Adrenal gland (tissue), 12 donors: ENCODE measurements around the gene CHMP1A. TPM values are rescaled to one million over a fixed set of nuclear protein-coding genes. Genes with fewer than 3 reads are reported as not detected.

Experiments used
- DNase-seq, 7 donors: peaks; one replicate each; pipeline ENCODE4 v3.0.0-alpha.2; 2019 to 2020
- H3K27ac ChIP-seq, 5 donors: fragments of 200-600 bp; sonication (generic) in 4 of 5; 1 replicate in 3 of 5; 2 replicates in 2 of 5; pipeline versions ENCODE4 v1.5.1 to v1.8.0; 2016 to 2020; ENCODE audit warnings: mild to moderate bottlenecking in 1 of 5
- H3K27me3 ChIP-seq: fragments of 200-600 bp; 2 replicates; pipeline ENCODE4 v1.8.0; 2021
- H3K36me3 ChIP-seq, 2 donors: fragments of 200-600 bp; replicated peaks in 1 of 2; 1 replicate in 1 of 2; 2 replicates in 1 of 2; pipeline versions ENCODE4 v1.5.1 to v1.8.0; 2018 to 2022
- H3K4me1 ChIP-seq, 2 donors: fragments of 200-600 bp; replicated peaks in 1 of 2; 1 replicate in 1 of 2; 2 replicates in 1 of 2; pipeline versions ENCODE4 v1.5.1 to v1.8.0; 2018 to 2021
- H3K4me3 ChIP-seq, 4 donors: fragments of 200-600 bp; sonication (generic) in 3 of 4; one replicate each; pipeline ENCODE4 v1.5.1; 2016 to 2018
- H3K9me3 ChIP-seq, 3 donors: fragments of 200-600 bp; sonication (generic) in 1 of 3; replicated peaks in 1 of 3; 1 replicate in 2 of 3; 2 replicates in 1 of 3; pipeline versions ENCODE4 v1.5.1 to v1.8.0; 2016 to 2021
- CTCF ChIP-seq, 6 experiments: fragments of 450-650 bp in 4 of 6; fragments of 200-600 bp in 2 of 6; sonication (generic) in 1 of 6; IDR thresholded peaks; 1 replicate in 5 of 6; 2 replicates in 1 of 6; pipeline versions ENCODE4 v1.5.1 to v1.8.0; 2016 to 2021; ENCODE audit warnings: antibody characterized with exemption in 6 of 6, mild to moderate bottlenecking in 2 of 6, moderate library complexity in 1 of 6
- POLR2A ChIP-seq, 2 donors: fragments of 450-650 bp; IDR thresholded peaks; one replicate each; pipeline ENCODE4 v1.6.1; 2017; ENCODE audit warnings: antibody characterized with exemption in 2 of 2, mild to moderate bottlenecking in 2 of 2, moderate library complexity in 1 of 2
- WGBS, 4 donors: extraction: QIAGEN DNeasy Blood & Tissue Kit in 2 of 4; methylation state at CpG; one replicate each; pipeline versions ENCODE4 v1.1.5 to v1.1.7; 2013 to 2017; 5-methylcytosine and 5-hydroxymethylcytosine counted together
- intact Hi-C, 2 donors: fragments of 100-400 bp; cut with DNase I; formaldehyde crosslinking; loops; one replicate each; pipeline versions ENCODE4 v1.14.1 to v1.15.0; 2022 to 2023
- polyA plus RNA-seq, 3 donors: library from polyadenylated mRNA; stranded (reverse); fragments of 200-250 nt in 2 of 3; fragments of 350-450 nt in 1 of 3; fragmentation: Illumina TruSeq in 1 of 3; extraction: RNeasy Lipid Tissue Mini Kit (QIAGEN cat#74804) in 1 of 3; gene quantifications; one replicate each; pipeline ENCODE4 v1.2.3, GENCODE V29; 2013 to 2014
- total RNA-seq, 9 donors: library from RNA; depleted of rRNA in 4 of 9; stranded (reverse); fragments of >200 nt in 4 of 9; fragments of 120-200 nt in 1 of 9; fragmentation: NEBNext Ultra II Directional in 1 of 9; extraction: Animal tissue kit (Norgen Biotek cat#: 25700) in 1 of 9; gene quantifications; one replicate each; pipeline versions ENCODE4 v1.1.0 to v1.2.4, GENCODE V29; 2013 to 2023
- donor health status: healthy with polysubstance abuse.
- donor health status: Bipolar disorder and iron deficiency.
- donor health status: DM: yes; HTN: yes; CAD: no.
- donor health status: DM: no; HTN: no; CAD: no.
- donor health status: DM: no; HTN: no; CAD: no.
- donor health status: DM: yes; HTN: yes; CAD: no.

Gene CHMP1A
- total and polyA plus RNA-seq, 12 donors = 32.5 to 100.0 (median 64.6) TPM

DNA sequence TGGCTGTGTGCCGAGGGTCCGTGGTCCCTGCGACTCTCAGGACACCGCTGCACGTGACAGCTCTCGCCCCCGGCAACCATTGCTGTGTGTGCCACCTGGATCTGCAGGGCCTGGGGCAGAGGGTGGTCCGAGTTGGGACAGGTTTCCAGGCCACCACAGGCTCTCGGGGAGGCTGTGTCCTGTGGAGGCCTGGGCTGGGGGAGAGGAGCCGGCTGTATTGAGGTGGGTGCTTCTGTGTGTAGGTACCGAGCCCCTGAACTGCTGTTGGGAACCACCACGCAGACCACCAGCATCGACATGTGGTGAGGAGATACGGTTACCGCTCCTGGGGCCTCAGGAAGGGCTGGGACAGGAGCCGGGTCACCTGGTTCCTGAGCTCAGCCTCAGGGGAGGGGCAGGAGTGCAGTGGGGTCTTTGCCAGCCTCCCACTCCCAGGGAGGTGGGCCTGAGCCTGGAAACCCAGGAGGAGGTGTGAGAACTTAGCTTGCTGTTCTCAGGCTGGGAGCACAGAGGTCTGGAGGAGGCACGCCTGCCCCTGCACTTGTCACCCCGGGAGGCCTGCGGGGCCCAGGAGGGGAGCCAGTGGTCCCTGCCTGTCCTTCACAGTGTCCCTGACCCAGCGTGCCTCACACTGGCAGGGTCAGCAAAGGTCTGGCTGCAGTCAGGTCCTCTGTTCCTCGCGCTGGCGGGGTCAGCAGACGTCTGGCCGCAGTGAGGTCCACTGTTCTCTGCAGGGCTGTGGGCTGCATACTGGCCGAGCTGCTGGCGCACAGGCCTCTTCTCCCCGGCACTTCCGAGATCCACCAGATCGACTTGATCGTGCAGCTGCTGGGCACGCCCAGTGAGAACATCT, 36.6 kb upstream of the CHMP1A start:
- H3K36me3 ChIP-seq = peaks cover 0 to 69% of the 10 kb centered on the region in 2 donors

DNA sequence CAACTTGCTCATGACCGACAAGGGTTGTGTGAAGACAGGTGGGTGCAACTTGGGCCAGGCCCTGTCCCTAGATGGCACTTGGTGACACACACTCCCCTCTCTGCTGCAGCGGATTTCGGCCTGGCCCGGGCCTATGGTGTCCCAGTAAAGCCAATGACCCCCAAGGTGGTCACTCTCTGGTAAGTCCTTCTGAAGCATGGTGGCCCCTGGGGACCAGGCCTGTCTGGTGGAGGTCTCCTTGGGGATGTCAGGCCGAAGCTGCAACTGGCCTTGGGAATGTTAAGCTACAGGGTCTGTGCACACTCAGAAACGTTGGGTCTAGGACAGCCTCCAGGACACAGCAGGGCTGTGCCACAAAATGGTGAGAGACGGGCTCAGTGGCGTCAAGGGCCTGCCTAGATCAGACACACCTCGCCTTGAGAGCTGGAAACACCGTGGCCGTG, 35.8 kb upstream of the CHMP1A start:
- H3K4me1 ChIP-seq = no peaks in the 10 kb centered on the region
- no peak for DNase-seq

More for the DNA sequence above, 36.6 kb upstream of the CHMP1A start:
- no peaks in the 10 kb centered on the region for H3K27me3 ChIP-seq
- no peaks in the 10 kb centered on the region for H3K4me1 ChIP-seq
- intact Hi-C loops = no loop called here
- no peak overlapping the region for H3K4me3 ChIP-seq
- no peak for TF ChIP-seq POLR2A (IDR thresholded peaks at IDR 0.05)
- TF ChIP-seq CTCF (IDR thresholded peaks at IDR 0.05) = no peak
- 86 to 90% (median 87%) methylated on average over 11 to 32 of the region's 32 CpGs; no CpG with 5 or more reads in 1 of the 4 donors for WGBS, 4 donors
- no peaks in the 10 kb centered on the region for H3K9me3 ChIP-seq
- no peak overlapping the region for H3K27ac ChIP-seq
- DNase-seq = peak in 1 of 7 donors; percentile 23

GRCh38 chr16:89691986-89692569, 34.6 kb upstream of the CHMP1A start:
- H3K4me1 ChIP-seq = peaks cover 7 to 9% of the 10 kb centered on the region in 2 donors
- intact Hi-C loops = no loop called here
- no peaks in the 10 kb centered on the region for H3K27me3 ChIP-seq
- no peak for DNase-seq
- no peak for TF ChIP-seq POLR2A (IDR thresholded peaks at IDR 0.05)
- TF ChIP-seq CTCF (IDR thresholded peaks at IDR 0.05) = no peak
- no peak overlapping the region for H3K27ac ChIP-seq
- peaks cover 0 to 68% of the 10 kb centered on the region in 2 donors for H3K36me3 ChIP-seq
- H3K4me3 ChIP-seq = no peak overlapping the region
- 91 to 97% (median 96%) methylated on average over 6 to 13 of the region's 13 CpGs for WGBS, 4 donors
- no peaks in the 10 kb centered on the region for H3K9me3 ChIP-seq

More for the DNA sequence above, 35.8 kb upstream of the CHMP1A start:
- H3K36me3 ChIP-seq = peaks cover 0 to 71% of the 10 kb centered on the region in 2 donors
- H3K27me3 ChIP-seq = no peaks in the 10 kb centered on the region
- H3K4me3 ChIP-seq = no peak overlapping the region
- no peaks in the 10 kb centered on the region for H3K9me3 ChIP-seq
- no peak for TF ChIP-seq CTCF (IDR thresholded peaks at IDR 0.05)
- no peak for TF ChIP-seq POLR2A (IDR thresholded peaks at IDR 0.05)
- no peak overlapping the region for H3K27ac ChIP-seq
- intact Hi-C loops = no loop called here
- WGBS, 4 donors = 90 to 100% (median 91%) methylated on average over 1 to 11 of the region's 11 CpGs

DNA sequence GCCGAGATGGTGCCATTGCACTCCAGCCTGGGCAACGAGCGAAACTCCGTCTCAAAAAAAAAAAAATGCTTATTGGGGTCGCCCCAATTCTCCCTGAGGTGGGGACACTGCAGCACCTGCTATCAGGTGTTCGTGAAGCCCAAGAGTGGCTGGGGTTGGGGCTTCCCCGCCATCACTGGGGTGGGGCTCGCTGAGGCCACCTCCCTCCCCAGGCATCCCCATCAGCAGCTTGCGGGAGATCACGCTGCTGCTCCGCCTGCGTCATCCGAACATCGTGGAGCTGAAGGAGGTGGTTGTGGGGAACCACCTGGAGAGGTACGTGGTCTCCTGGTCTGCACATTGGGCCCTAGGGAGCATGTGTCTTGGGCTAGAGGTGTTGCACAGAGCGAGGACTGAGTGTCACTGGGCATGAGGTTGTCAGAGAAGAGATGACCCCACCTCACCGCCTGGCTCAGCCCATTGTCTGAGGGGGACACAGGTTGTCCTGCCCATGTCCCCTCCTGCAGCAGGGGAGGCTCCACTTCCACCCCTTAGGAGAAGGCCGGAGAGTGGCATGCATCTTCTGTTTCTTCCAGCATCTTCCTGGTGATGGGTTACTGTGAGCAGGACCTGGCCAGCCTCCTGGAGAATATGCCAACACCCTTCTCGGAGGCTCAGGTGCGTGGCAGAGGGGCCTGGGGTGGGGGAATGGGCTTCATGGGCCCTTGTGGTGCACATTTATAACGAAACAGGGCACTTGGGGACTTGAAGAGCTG, 33.9 kb upstream of the CHMP1A start:
- Histone ChIP-seq H3K27ac (no peak overlapping the region), H3K4me1 (peaks cover 8 to 10% of the 10 kb centered on the region in 2 donors), H3K4me3 (no peak overlapping the region), H3K27me3 (no peaks in the 10 kb centered on the region), H3K36me3 (peaks cover 0 to 62% of the 10 kb centered on the region in 2 donors), H3K9me3 (no peaks in the 10 kb centered on the region)
- TF ChIP-seq POLR2A (IDR thresholded peaks at IDR 0.05) = no peak
- TF ChIP-seq CTCF (IDR thresholded peaks at IDR 0.05) = no peak
- intact Hi-C loops = no loop called here
- no peak for DNase-seq
- 91 to 96% (median 95%) methylated on average over 12 to 21 of the region's 21 CpGs for WGBS, 4 donors
